ENCODE measurements around the gene NAT9. TPM values are rescaled to one million over a fixed set of nuclear protein-coding genes. Genes with fewer than 3 reads are reported as not detected.

NAT9 gene
- total and polyA plus RNA-seq, 2 donors (not counting 3 experiments of a cell fraction or from before 2014, with no cell fraction given) = 39.3 to 44.8 TPM

DNA sequence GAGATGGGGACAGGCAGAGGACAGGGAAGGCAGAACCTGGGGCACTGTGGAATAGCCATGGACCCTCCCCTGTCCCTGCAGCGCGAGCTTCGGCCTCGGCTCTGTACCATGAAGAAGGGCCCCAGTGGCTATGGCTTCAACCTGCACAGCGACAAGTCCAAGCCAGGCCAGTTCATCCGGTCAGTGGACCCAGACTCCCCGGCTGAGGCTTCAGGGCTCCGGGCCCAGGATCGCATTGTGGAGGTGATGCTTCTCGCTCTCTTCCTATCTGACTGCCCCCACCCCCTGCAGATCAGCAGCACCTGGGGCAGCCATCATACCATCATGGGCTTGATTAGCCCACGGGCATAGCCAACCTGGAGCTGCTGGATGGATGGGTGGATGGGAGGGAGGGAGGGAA, 14.2 kb downstream of the NAT9 start:
- POLR2A ChIA-PET = no interaction called here
- Histone ChIP-seq H3K27me3 (ENCODE audit: control insufficient read depth in 2 of 2, insufficient read depth in 2 of 2, low read length in 2 of 2) (no peaks in the 10 kb centered on the region), H3K79me2 (ENCODE audit: control insufficient read depth, insufficient read depth, low read length) (no peaks in the 10 kb centered on the region), H3K9me3 (replicated peaks; ENCODE audit: control insufficient read depth, insufficient read depth, low read length) (no peaks in the 10 kb centered on the region), H3K4me3 (replicated peaks in 1 of 3; ENCODE audit: insufficient read depth in 1 of 3, low read depth in 1 of 3, low read length in 3 of 3) (no peak overlapping the region), H3K4me2 (ENCODE audit: insufficient read depth, low read length) (no peak overlapping the region), H3K4me1 (ENCODE audit: control insufficient read depth, extremely low read depth, insufficient read depth, low read length) (peaks cover 7% of the 10 kb centered on the region), H4K20me1 (replicated peaks; ENCODE audit: control insufficient read depth, extremely low read depth, insufficient read depth, low read length) (no peaks in the 10 kb centered on the region), H3K9me1 (replicated peaks; ENCODE audit: control insufficient read depth, extremely low read depth, insufficient read depth, low read length) (no peaks in the 10 kb centered on the region), H2AFZ (ENCODE audit: low read depth, low read length) (no peak overlapping the region), H3K9ac (replicated peaks; ENCODE audit: extremely low read depth, insufficient read depth, low read length) (no peak overlapping the region), H3K36me3 (ENCODE audit: control insufficient read depth in 2 of 2, extremely low read depth in 1 of 2, insufficient read depth in 2 of 2, low read length in 2 of 2) (no peaks in the 10 kb centered on the region), H3K27ac (ENCODE audit: insufficient read depth, low read depth, low read length) (no peak overlapping the region)
- CTCF ChIA-PET = interaction anchor here (2.4 kb wide), 1 partner anchor 9 kb away, joined by 14 read pairs; no protein-coding TSS in a partner anchor
- dilution Hi-C loops (cut with MboI; ENCODE audit: extremely low pct_ligation_motif_present, low sequenced_read_pairs) (no loop called here), intact Hi-C loops (cut with micrococcal nuclease) (no loop called here)
- FAIRE-seq (no peak), DNase-seq (ENCODE audit: low read depth, low spot score) (no peak)
- TF ChIP-seq JUN (IDR thresholded peaks at IDR 0.05; ENCODE audit: borderline replicate concordance, insufficient read depth, insufficient read length, low read depth) (no peak), MYC (IDR thresholded peaks at IDR 0.05; ENCODE audit: low read depth, low read length) (no peak), POLR2A (IDR thresholded peaks at IDR 0.05; ENCODE audit: low read depth, low read length) (no peak), GATA2 (IDR thresholded peaks at IDR 0.05; ENCODE audit: insufficient read depth, insufficient read length, low read depth, low read length) (no peak), POLR2AphosphoS5 (IDR thresholded peaks at IDR 0.05; ENCODE audit: insufficient read depth, low read depth, low read length) (no peak), EZH2 (IDR thresholded peaks at IDR 0.05; ENCODE audit: borderline replicate concordance, low read depth, low read length, severe bottlenecking) (no peak), FOS (IDR thresholded peaks at IDR 0.05; ENCODE audit: borderline replicate concordance, insufficient read depth, low read length) (no peak)
- TF ChIP-seq, protein P1, sequence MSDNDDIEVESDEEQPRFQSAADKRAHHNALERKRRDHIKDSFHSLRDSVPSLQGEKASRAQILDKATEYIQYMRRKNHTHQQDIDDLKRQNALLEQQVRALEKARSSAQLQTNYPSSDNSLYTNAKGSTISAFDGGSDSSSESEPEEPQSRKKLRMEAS (IDR thresholded peaks at IDR 0.05; ENCODE audit: insufficient read depth, insufficient read length) = no peak
- TF ChIP-seq, protein P2, sequence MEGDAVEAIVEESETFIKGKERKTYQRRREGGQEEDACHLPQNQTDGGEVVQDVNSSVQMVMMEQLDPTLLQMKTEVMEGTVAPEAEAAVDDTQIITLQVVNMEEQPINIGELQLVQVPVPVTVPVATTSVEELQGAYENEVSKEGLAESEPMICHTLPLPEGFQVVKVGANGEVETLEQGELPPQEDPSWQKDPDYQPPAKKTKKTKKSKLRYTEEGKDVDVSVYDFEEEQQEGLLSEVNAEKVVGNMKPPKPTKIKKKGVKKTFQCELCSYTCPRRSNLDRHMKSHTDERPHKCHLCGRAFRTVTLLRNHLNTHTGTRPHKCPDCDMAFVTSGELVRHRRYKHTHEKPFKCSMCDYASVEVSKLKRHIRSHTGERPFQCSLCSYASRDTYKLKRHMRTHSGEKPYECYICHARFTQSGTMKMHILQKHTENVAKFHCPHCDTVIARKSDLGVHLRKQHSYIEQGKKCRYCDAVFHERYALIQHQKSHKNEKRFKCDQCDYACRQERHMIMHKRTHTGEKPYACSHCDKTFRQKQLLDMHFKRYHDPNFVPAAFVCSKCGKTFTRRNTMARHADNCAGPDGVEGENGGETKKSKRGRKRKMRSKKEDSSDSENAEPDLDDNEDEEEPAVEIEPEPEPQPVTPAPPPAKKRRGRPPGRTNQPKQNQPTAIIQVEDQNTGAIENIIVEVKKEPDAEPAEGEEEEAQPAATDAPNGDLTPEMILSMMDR (IDR thresholded peaks at IDR 0.05; ENCODE audit: extremely low read depth in 1 of 2, insufficient read depth in 1 of 2, low read depth in 1 of 2, low read length in 2 of 2) = no peak
- no TSS peak for BruUV-seq (replicated peaks)

Data from endothelial cell of umbilical vein (primary cell).